HG03342 (cell line): Measurements from ENCODE around the gene SLC10A2.
"Not testable (repeated sequence)": the region's sequence is repeated elsewhere in the genome, so short reads cannot be mapped to it uniquely, and the experiment has no call there.

Source experiments
- ATAC-seq: cut with Tn5 transposase; IDR thresholded peaks from one replicate; pipeline ENCODE4 v1.9.1; 2021; ENCODE audit warnings: mild to moderate bottlenecking, moderate library complexity; ENCODE audit not compliant: unreplicated experiment

SLC10A2 gene

GRCh38 chr13:103066079-103066780, at the start of gene SLC10A2:
Gene SLC10A2, minus strand, starts transcription at chr13:103066417. Its CDS starts 168 bp downstream, at chr13:103066249.
- no peak for ATAC-seq

- ATAC-seq, result no peak
These were observed 41.4 kb upstream of the SLC10A2 start for GRCh38 chr13:103107580-103107979.

- ATAC-seq, result no peak
These were observed 38.1 kb upstream of the SLC10A2 start for GRCh38 chr13:103104340-103104739.

GRCh38 chr13:103103456-103103855, 37.2 kb upstream of the SLC10A2 start:
- ATAC-seq, result not testable (repeated sequence)

- ATAC-seq, result no peak
These were observed 36.3 kb upstream of the SLC10A2 start for GRCh38 chr13:103102482-103102881.

GRCh38 chr13:103101901-103102300, 35.7 kb upstream of the SLC10A2 start:
- ATAC-seq, result no peak

- no peak for ATAC-seq
These were observed 35.3 kb upstream of the SLC10A2 start for GRCh38 chr13:103101500-103101899.

- ATAC-seq, result no peak
These were observed 34.6 kb upstream of the SLC10A2 start for GRCh38 chr13:103100830-103101229.

- no peak for ATAC-seq
These were observed 33.6 kb upstream of the SLC10A2 start for GRCh38 chr13:103099722-103100293.

GRCh38 chr13:103098535-103098934, 32.3 kb upstream of the SLC10A2 start:
- ATAC-seq, result no peak

- no peak for ATAC-seq
These were observed 31.2 kb upstream of the SLC10A2 start for GRCh38 chr13:103097366-103097928.

GRCh38 chr13:103093649-103094048, 27.4 kb upstream of the SLC10A2 start:
- ATAC-seq, result not testable (repeated sequence)

- no peak for ATAC-seq
These were observed 21.1 kb upstream of the SLC10A2 start for GRCh38 chr13:103087275-103087674.

- no peak for ATAC-seq
These were observed 15.2 kb upstream of the SLC10A2 start for GRCh38 chr13:103081435-103081834.

- ATAC-seq, result peak; percentile 82
These were observed 11.9 kb upstream of the SLC10A2 start for GRCh38 chr13:103078158-103078557.

- ATAC-seq, result no peak
These were observed 2.6 kb upstream of the SLC10A2 start for GRCh38 chr13:103068836-103069235.

- peak; percentile 41 for ATAC-seq
These were observed 1.7 kb upstream of the SLC10A2 start for GRCh38 chr13:103067751-103068555.

GRCh38 chr13:103066781-103067345, 646 bp upstream of the SLC10A2 start:
- no peak for ATAC-seq

GRCh38 chr13:103063376-103063775, 2.8 kb downstream of the SLC10A2 start:
- no peak for ATAC-seq

GRCh38 chr13:103062079-103062478, 4.1 kb downstream of the SLC10A2 start:
- no peak for ATAC-seq

- ATAC-seq, result no peak
These were observed 10.2 kb downstream of the SLC10A2 start for GRCh38 chr13:103056008-103056407.
